Epithelial cell of prostate (primary cell): ENCODE measurements around the gene ALG3.
"Not testable (repeated sequence)": the region's sequence is repeated elsewhere in the genome, so short reads cannot be mapped to it uniquely, and the experiment has no call there.

Experiments used
- DNase-seq: peaks from one replicate; pipeline ENCODE4 v3.0.0-alpha.2; 2011; ENCODE audit warnings: low read depth, low spot score
- H3K27ac ChIP-seq: fragments of 450-650 bp; 2 replicates; pipeline ENCODE4 v1.5.1; 2017; ENCODE audit warnings: mild to moderate bottlenecking

Gene ALG3

GRCh38 chr3:184248454-184249411 lies at the start of gene ALG3:
Gene ALG3 (minus strand): TSS chr3:184248962. CDS start chr3:184248940, 22 bp downstream.
- H3K27ac ChIP-seq = peak within 1 kb of the TSS; percentile 91
- DNase-seq = peak; percentile 46

- no peak for DNase-seq
- no peak overlapping the region for H3K27ac ChIP-seq
These were observed 47.9 kb upstream of the ALG3 start for GRCh38 chr3:184296616-184297015.

- H3K27ac ChIP-seq = no peak overlapping the region
- DNase-seq = no peak
These were observed 47.0 kb upstream of the ALG3 start for GRCh38 chr3:184295771-184296170.

- no peak overlapping the region for H3K27ac ChIP-seq
- no peak for DNase-seq
These were observed 43.1 kb upstream of the ALG3 start for GRCh38 chr3:184291738-184292445.

GRCh38 chr3:184291044-184291737 lies 42.4 kb upstream of the ALG3 start:
- DNase-seq = no peak
- H3K27ac ChIP-seq = no peak overlapping the region

GRCh38 chr3:184290331-184290730 lies 41.6 kb upstream of the ALG3 start:
- no peak for DNase-seq
- no peak overlapping the region for H3K27ac ChIP-seq

GRCh38 chr3:184289426-184289938 lies 40.7 kb upstream of the ALG3 start:
- no peak overlapping the region for H3K27ac ChIP-seq
- no peak for DNase-seq

GRCh38 chr3:184284696-184285095 lies 35.9 kb upstream of the ALG3 start:
- no peak for DNase-seq
- H3K27ac ChIP-seq = no peak overlapping the region

GRCh38 chr3:184283681-184284080 lies 34.9 kb upstream of the ALG3 start:
- no peak for DNase-seq
- no peak overlapping the region for H3K27ac ChIP-seq

GRCh38 chr3:184282941-184283340 lies 34.2 kb upstream of the ALG3 start:
- DNase-seq = no peak
- H3K27ac ChIP-seq = no peak overlapping the region

GRCh38 chr3:184277366-184277765 lies 28.6 kb upstream of the ALG3 start:
- no peak overlapping the region for H3K27ac ChIP-seq
- no peak for DNase-seq

GRCh38 chr3:184275961-184276910 lies 27.5 kb upstream of the ALG3 start, which contains the start of gene ECE2:
Gene ECE2 (plus strand): TSS chr3:184276022. CDS start chr3:184276154, 132 bp downstream.
- no peak for DNase-seq
- H3K27ac ChIP-seq = no peak within 1 kb of the TSS

- DNase-seq = no peak
- H3K27ac ChIP-seq = no peak overlapping the region
These were observed 26.6 kb upstream of the ALG3 start for GRCh38 chr3:184275381-184275701.

- H3K27ac ChIP-seq = no peak overlapping the region
- no peak for DNase-seq
These were observed 23.5 kb upstream of the ALG3 start for GRCh38 chr3:184272269-184272668.

GRCh38 chr3:184267249-184267648 lies 18.5 kb upstream of the ALG3 start:
- H3K27ac ChIP-seq, DNase-seq: not testable (repeated sequence)

- H3K27ac ChIP-seq = no peak overlapping the region
- DNase-seq = no peak
These were observed 14.0 kb upstream of the ALG3 start for GRCh38 chr3:184262764-184263179.

- no peak overlapping the region for H3K27ac ChIP-seq
- DNase-seq = no peak
These were observed 13.3 kb upstream of the ALG3 start for GRCh38 chr3:184261854-184262763.

- H3K27ac ChIP-seq = no peak within 1 kb of the TSS
- no peak for DNase-seq
These were observed 12.6 kb upstream of the ALG3 start, which contains the start of gene CAMK2N2 for GRCh38 chr3:184261270-184261853. Gene CAMK2N2 (minus strand): TSS chr3:184261553. CDS start chr3:184261285, 268 bp downstream.
